Neural cell (in vitro differentiated cells): Measurements from ENCODE around the gene OR3A3. TPM values are rescaled to one million over a fixed set of nuclear protein-coding genes. Genes with fewer than 3 reads are reported as not detected.

Experiments
- H2AFZ ChIP-seq: fragments of 200-600, 300-800 bp; sonication (generic), shearing (Covaris generic); 2 replicates; pipeline ENCODE4 v1.6.0; 2014; ENCODE audit warnings: low read depth, mild to moderate bottlenecking, antibody characterized with exemption, low read length, moderate library complexity
- H3F3A ChIP-seq: fragments of 200-600 bp; shearing (Covaris generic); 2 replicates; pipeline ENCODE4 v1.6.1; 2016; ENCODE audit warnings: mild to moderate bottlenecking, moderate library complexity, mixed read lengths, antibody characterized with exemption, low read length; ENCODE audit not compliant: insufficient read depth, poor library complexity, severe bottlenecking
- H3K27ac ChIP-seq: fragments of 200-600, 300-800 bp; sonication (generic), shearing (Covaris generic); 2 replicates; pipeline ENCODE4 v1.5.1; 2014; ENCODE audit warnings: mild to moderate bottlenecking, low read length, moderate library complexity
- H3K27me3 ChIP-seq: fragments of 300-800, 200-600 bp; sonication (generic), shearing (Covaris generic); 2 replicates; pipeline ENCODE4 v1.6.0; 2014; ENCODE audit warnings: mild to moderate bottlenecking, low read depth, low read length, moderate library complexity; ENCODE audit not compliant: insufficient read depth
- H3K36me3 ChIP-seq: fragments of 300-800, 200-600 bp; sonication (generic), shearing (Covaris generic); 2 replicates; pipeline ENCODE4 v1.5.1; 2014; ENCODE audit warnings: mild to moderate bottlenecking, antibody characterized with exemption, low read length, moderate library complexity; ENCODE audit not compliant: insufficient read depth
- H3K4me2 ChIP-seq: fragments of 300-800, 200-600 bp; sonication (generic), shearing (Covaris generic); 2 replicates; pipeline ENCODE4 v1.6.0; 2014; ENCODE audit warnings: mild to moderate bottlenecking, low read length
- H3K4me3 ChIP-seq: fragments of 300-800, 200-600 bp; sonication (generic), shearing (Covaris generic); 2 replicates; pipeline ENCODE4 v1.5.1; 2014; ENCODE audit warnings: mild to moderate bottlenecking, low read length, moderate library complexity
- H3K79me2 ChIP-seq: fragments of 200-600 bp; shearing (Covaris generic); replicated peaks from 2 replicates; pipeline ENCODE4 v1.6.0; 2014; ENCODE audit warnings: mild to moderate bottlenecking, low read length, moderate library complexity; ENCODE audit not compliant: insufficient read depth
- H3K9ac ChIP-seq: fragments of 300-800, 200-600 bp; sonication (generic), shearing (Covaris generic); 2 replicates; pipeline ENCODE4 v1.6.1; 2016; ENCODE audit warnings: mild to moderate bottlenecking, low read length, mixed read lengths
- H3K9me2 ChIP-seq: fragments of 200-600 bp; shearing (Covaris generic); 2 replicates; pipeline ENCODE4 v1.6.1; 2016; ENCODE audit warnings: mild to moderate bottlenecking, low read length, mixed read lengths; ENCODE audit not compliant: insufficient read depth
- H3K9me3 ChIP-seq: fragments of 200-600, 300-800 bp; sonication (generic), shearing (Covaris generic); 2 replicates; pipeline ENCODE4 v1.6.1; 2016; ENCODE audit warnings: mild to moderate bottlenecking, mixed run types, low read length, moderate library complexity, mixed read lengths
- H4K20me1 ChIP-seq: fragments of 200-600 bp; shearing (Covaris generic); 2 replicates; pipeline ENCODE4 v1.6.1; 2016; ENCODE audit warnings: mild to moderate bottlenecking, mixed run types; ENCODE audit not compliant: insufficient read depth
- CTCF ChIP-seq: fragments of 450-650 bp; IDR thresholded peaks from 2 replicates; pipeline ENCODE4 v1.5.1; 2014; ENCODE audit warnings: antibody characterized with exemption, mild to moderate bottlenecking, moderate library complexity; ENCODE audit not compliant: poor library complexity, severe bottlenecking
- EP300 ChIP-seq: fragments of 450-650 bp; conservative IDR thresholded peaks from 2 replicates; pipeline ENCODE4 v1.6.1; 2014; ENCODE audit warnings: antibody characterized with exemption, mild to moderate bottlenecking, moderate library complexity; ENCODE audit not compliant: poor library complexity, severe bottlenecking
- EZH2 ChIP-seq: fragments of 200-600, 300-800 bp; shearing (Covaris generic), sonication (generic); IDR thresholded peaks from 2 replicates; pipeline ENCODE4 v1.6.1; 2014; ENCODE audit warnings: antibody characterized with exemption, low read length, borderline replicate concordance, mild to moderate bottlenecking; ENCODE audit not compliant: insufficient read depth, poor library complexity, severe bottlenecking
- MXI1 ChIP-seq: fragments of 450-650 bp; conservative IDR thresholded peaks from 2 replicates; pipeline ENCODE4 v1.6.1; 2014; ENCODE audit warnings: antibody characterized with exemption, mild to moderate bottlenecking; ENCODE audit not compliant: poor library complexity, severe bottlenecking
- POLR2AphosphoS5 ChIP-seq: IDR thresholded peaks from 2 replicates; pipeline ENCODE4 v1.6.1; 2012
- RAD21 ChIP-seq: fragments of 450-650 bp; conservative IDR thresholded peaks from 2 replicates; pipeline ENCODE4 v1.6.1; 2014; ENCODE audit warnings: antibody characterized with exemption, mild to moderate bottlenecking, moderate library complexity
- REST ChIP-seq: IDR thresholded peaks from 2 replicates; pipeline ENCODE4 v1.6.1; 2012; ENCODE audit warnings: borderline replicate concordance
- SMC3 ChIP-seq: fragments of 450-650 bp; conservative IDR thresholded peaks from 2 replicates; pipeline ENCODE4 v1.6.1; 2014; ENCODE audit warnings: antibody characterized with exemption, mild to moderate bottlenecking, moderate library complexity; ENCODE audit not compliant: poor library complexity
- TAF1 ChIP-seq: IDR thresholded peaks from 2 replicates; pipeline ENCODE4 v1.6.1; 2012; ENCODE audit warnings: low read depth
- polyA plus RNA-seq: library from polyadenylated mRNA; depleted of rRNA; stranded (reverse); fragments of >200 nt; gene quantifications from 2 replicates; pipeline ENCODE4 v1.2.3, GENCODE V29; 2014

OR3A3 gene
- polyA plus RNA-seq, 1 donor from 2014 or later: not detected

- no peaks in the 10 kb centered on the region for H3K9me3 ChIP-seq
- no peaks in the 10 kb centered on the region for H3K79me2 ChIP-seq
- H3K36me3 ChIP-seq: no peaks in the 10 kb centered on the region
- H3K9ac ChIP-seq: no peak overlapping the region
- no peaks in the 10 kb centered on the region for H3F3A ChIP-seq
- no peaks in the 10 kb centered on the region for H3K9me2 ChIP-seq
- TF ChIP-seq REST (no peak), MXI1 (no peak), SMC3 (no peak), TAF1 (no peak), RAD21 (no peak), EP300 (no peak), EZH2 (no peak), CTCF (no peak), POLR2AphosphoS5 (no peak)
- no peak overlapping the region for H3K4me2 ChIP-seq
- H2AFZ ChIP-seq: no peak overlapping the region
- H3K4me3 ChIP-seq: no peak overlapping the region
- H3K27ac ChIP-seq: no peak overlapping the region
- no peaks in the 10 kb centered on the region for H3K27me3 ChIP-seq
- no peaks in the 10 kb centered on the region for H4K20me1 ChIP-seq
Measured at GRCh38 chr17:3381957-3382356, 29.2 kb upstream of the OR3A3 start.

- H3K9me3 ChIP-seq: no peaks in the 10 kb centered on the region
- no peaks in the 10 kb centered on the region for H3K9me2 ChIP-seq
- TF ChIP-seq RAD21 (no peak), CTCF (no peak), EZH2 (no peak), TAF1 (no peak), REST (no peak), EP300 (no peak), SMC3 (no peak), MXI1 (no peak), POLR2AphosphoS5 (no peak)
- no peak within 1 kb of the TSS for H3K4me3 ChIP-seq
- H4K20me1 ChIP-seq: no peaks in the 10 kb centered on the region
- no peak within 1 kb of the TSS for H3K4me2 ChIP-seq
- no peak within 1 kb of the TSS for H2AFZ ChIP-seq
- H3K27ac ChIP-seq: no peak within 1 kb of the TSS
- H3K9ac ChIP-seq: no peak within 1 kb of the TSS
- no peaks in the 10 kb centered on the region for H3K79me2 ChIP-seq
- no peaks in the 10 kb centered on the region for H3K36me3 ChIP-seq
- H3F3A ChIP-seq: no peaks in the 10 kb centered on the region
- no peaks in the 10 kb centered on the region for H3K27me3 ChIP-seq
Measured at GRCh38 chr17:3385869-3386816, 25.0 kb upstream of the OR3A3 start, which contains the start of gene OR3A2. Gene OR3A2 (minus strand): TSS chr17:3386308.
